ENCODE measurements around the gene CIB4.

Gene CIB4

DNA sequence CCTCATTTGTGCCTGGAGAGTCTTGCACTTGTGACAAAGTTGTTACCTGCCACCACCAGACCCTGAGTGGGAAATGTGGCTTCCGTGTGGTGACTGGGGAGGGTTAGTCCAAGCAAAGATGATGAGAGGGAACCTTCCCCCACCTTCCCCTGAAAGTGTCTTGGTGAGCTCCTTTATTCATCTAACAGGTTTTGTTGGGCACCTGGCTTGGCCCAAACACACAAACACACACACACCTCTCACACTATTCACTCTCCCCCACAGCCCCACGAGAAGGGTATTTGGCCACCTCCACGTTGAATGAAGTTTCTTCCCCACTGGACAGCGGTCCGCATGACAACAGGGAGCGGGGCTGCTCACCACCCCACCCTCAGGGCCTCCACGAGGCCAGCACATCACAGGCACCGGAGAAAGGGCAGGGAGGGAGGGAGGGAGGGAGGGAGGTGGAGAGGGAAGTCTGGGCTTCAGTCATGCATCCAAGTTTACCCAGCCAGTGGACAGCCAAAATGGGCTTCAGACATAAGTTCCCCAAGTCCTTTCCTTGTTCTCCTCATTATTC, 1.4 kb downstream of the CIB4 start:
- DNase-seq: no peak

DNA sequence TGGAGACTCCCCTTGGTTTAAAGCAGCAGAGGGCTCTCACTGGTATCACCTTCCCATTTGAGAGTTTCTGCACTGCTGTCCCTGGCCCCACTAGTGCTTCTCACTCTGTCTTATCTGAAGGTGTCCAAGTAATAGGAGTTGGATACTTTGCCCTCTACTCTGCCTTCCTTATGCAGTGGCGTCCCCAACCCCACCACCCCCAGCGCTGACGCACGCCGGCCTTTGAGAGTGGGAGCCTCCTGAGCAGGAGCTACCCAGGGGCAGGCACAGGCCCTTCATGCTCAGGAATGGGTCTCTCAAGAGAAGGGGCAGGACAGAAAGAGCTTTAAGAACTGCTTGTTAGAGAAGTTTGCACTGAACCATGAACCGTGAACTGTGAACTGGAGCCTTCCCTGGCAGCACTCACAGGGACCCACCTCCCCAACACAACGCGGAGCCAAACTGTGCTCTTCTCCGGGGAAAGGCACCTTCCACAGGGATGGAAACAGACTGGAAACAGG, 3.3 kb downstream of the CIB4 start:
- DNase-seq: no peak

DNA sequence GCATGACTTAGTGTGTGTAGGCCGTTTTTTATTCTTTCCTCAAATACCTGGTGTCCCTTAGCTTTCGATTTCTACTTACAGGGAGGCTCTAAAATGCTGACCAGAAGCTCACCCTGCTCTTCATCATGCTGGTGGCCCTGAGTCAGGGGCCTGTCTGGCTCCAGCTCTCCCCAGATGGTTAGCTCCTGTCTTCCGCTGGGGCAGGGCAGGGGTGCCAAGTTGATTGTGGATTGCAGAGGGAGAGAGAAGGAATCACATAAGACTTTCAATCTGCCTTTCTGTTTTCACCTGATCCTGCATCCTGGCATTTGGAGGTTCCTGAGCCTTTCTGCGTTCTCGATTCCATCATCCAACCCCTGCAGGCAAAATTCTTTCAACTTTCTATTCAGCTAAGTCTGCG, 4.2 kb downstream of the CIB4 start:
- DNase-seq: no peak

DNA sequence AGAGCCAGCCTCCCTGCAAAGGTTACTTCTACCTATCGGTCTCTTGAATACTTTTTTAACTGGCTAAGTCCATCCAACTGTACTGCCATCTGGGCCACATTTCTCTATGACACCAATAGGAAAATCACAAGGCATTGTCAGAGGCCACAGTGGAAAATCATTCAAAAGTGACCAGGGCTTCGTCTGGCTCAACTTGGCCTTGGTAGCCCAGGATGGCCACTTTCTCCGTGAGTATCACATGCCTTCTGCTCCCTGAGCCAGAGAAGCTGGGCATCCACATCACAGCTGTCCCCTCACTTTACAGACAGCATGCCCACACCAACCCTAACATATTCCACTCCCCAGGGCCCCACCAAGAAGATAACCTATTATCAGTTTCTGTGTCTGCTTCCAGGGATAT, 5.8 kb downstream of the CIB4 start:
- DNase-seq: no peak

DNA sequence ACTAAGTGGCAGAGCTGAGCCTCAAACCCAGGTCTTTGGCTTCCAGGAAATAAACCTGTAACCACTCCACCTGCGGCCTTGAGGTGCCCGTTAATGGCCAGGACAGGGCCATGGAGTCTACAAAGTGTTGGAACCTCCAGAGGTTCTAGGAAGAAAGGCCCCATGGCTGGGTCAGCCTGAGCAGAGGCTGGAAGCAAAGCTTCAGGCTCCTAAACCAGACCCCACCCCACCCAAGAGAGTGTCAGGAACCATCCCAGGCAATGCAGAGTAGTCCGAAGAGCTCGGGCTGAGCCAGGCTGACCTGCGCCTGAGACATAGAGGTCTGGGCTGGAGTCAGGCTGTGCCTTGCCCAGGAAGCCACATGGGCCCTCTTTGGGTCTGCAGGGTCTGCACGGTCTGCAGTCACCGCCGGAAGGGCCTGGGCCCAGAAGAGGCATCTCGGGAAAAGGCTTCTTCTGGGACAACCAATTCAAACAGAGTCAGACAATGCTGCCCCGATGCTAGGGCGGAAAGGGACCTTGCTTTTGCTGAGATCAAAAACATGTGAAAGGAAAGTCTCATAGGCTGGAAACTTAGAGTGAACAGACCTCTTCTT, 6.4 kb downstream of the CIB4 start:
- DNase-seq: no peak

DNA sequence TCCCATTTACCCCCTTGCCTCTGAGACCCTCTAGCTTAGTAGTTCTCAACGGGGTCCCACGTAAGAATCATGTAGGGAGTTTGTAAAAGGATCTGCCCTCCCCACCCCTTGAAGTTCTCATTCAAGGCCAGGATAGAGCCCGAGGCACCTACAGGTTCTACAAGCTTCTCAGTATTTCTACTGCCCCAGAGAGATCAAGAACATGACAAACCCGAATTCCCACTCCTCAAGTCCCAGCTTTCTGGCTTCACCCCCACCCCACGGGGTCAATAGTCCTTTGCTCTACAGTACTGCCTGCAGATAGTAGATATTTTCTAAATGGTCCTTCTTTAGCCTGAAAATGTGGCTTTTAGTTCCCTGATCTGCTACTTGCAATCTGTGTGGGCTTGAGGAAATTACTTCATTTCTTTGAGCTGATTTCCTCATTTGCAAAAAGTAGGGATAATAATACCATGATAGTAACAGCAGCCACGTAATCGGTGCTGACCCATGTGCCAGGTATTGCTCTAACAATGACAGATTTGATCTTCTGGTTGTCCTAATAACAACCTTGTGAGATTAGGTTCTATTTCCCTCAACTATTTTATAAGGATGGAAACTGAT, 7.1 kb downstream of the CIB4 start:
- no peak for DNase-seq

DNA sequence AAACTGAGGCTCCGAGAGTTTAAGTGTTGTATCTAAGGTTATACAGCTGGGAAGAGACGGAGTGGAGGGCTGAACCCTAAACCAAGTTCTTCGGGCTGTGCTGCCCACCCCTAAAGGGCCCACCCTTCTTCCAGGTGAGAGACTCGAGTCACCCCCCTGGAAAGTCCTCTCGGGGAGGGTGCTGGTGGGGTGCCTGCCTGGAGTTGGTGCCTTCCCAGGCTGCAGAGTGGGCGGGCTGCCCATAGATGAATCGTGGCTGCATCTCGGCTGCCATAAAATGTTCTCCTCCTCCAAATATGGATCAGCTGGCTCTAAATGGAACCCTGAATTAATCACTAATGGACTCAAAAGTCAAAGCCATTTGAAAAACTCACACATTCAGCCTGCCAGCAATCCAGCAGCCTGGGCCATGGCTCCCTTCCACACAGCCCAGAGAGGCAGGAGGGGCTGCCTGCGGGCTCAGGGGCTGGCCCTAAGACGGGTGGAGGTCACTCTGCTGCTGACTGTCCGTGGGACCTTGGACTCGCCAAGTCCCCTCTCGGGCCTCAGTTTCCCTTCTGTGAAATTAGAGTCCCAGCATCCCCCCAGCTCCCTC, 7.7 kb downstream of the CIB4 start:
- no peak for DNase-seq

DNA sequence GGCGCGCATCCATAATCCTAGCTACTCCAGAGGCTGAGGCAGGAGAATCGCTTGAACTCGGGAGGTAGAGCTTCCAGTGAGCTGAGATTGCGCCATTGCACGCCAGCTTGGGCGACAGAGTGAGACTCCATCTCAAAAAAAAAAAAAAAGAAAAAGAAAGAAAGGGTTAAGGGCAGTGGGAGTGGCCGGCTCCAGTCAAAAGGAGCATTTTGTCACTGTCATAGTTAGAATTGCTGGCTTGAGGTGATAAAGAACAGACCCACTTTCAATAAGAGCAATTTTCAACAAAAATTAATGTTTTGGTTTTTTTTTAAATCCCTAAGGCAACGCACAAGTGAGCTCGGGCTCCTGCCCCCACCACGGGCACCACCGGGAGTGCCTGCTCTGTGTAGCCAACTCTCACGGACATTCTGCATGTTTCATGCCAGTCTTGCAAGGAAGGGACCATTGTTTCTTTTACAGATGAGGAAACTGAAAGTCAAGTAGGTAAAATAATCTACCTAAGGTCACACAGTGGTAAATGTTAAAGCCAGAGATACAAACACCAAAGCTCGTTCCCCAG, 8.5 kb downstream of the CIB4 start:
- no peak for DNase-seq

DNA sequence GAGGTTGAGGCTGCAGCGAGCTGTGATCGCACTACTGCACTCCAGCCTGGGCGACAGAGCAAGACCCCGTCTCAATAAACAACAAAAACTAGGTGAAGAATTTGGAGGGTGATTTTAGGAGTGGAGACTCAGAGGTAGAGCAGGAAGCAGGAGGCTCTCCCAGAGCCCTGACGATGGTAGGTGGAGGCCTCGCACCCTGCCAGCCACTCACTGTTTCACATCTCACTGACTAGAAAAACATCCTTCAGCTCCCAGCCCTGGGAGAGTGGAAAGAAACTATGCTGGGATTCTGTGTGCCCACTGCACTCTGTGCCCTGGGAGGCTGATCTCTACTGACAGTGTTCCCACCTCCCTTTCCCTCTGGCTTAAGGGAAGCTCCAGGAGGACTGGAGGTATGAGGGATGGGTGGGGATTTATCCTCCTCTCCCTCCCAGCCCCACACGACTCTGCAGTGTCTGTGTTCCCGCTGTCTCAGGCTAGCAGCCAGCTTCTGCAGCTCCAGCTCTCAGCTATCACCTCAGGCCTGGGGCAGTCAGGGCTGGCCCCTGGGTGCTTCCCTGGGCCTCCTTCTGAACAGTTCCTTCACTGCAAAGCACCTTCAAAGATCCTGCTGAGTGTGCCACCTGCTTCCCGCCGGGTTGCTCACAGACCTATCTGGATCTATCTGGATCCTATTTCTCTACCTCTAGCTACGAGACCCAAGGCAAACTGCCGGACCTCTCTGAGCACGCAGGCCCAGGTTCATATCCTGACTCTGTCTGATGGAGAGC, 9.6 kb downstream of the CIB4 start:
- DNase-seq: no peak

DNA sequence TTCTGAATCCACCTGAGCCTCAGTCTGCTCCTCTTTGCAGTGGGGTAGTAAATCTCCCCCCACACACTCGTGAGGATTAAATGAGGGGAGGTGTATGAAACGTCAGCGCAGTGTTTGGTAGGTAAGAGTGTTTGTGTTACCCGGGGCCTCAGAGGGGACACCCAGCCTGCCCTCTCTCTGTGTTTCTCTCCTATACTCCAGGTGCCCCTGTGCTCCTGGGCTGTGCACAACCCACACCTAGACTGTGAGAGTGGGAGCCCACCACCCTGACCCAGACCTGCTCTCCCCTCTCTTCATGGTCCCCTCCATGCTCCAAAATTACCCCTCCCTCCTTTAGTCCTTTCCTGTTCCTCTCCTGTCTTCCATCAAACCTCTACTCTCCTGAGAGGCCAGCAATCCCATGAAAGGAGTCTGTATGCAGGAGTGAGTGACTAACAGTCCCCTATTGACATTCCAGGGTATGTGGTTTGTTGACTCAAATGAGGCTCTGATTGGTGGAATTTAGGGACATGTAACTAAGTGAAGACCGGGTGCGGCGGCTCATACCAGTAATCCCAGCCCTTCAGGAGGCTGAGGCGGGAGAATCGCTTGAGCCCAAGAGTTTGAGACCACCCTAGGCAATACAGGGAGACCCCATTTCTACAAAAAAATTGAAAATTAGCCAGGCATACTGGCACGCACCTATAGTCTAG, 10.4 kb downstream of the CIB4 start:
- DNase-seq: no peak

DNA sequence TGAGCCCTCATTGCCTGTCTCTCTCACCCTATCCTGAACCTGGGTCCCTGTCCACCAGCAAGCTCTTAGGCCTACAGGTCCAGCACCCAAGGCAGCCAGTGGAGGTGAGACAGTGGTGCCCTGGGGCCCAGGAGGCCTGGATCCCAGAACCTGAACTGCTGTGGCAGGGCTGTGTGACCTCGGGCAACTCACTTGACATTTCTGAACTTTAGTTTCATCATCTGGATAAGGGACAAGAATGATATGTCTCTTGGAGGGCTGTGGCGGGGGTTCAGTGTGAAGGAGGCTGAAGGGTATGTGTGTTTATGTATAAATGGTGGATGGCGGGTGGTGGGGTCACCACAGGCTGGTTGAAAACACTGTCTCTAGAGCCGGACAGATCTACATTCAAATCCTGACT, 10.9 kb downstream of the CIB4 start:
- DNase-seq: no peak

DNA sequence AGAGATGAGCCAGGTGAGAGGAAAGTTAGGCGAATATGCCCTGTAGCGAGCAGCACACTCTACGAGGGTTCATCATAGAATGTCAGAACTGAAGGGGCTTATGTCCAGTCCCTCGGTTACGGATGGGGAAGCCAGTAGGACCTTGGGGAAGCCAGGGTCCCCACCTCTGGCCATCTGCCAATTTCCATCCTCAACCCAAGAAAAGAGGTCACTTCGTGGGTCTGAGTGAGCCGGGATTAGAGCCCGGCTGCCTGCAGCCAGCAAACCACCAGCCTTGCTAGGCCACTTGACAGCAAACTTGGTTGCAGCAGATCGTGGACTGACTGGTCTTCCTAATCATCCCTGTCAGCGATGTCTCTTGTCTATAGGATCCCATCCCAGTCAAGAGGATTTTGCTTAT, 11.4 kb downstream of the CIB4 start:
- DNase-seq: no peak

DNA sequence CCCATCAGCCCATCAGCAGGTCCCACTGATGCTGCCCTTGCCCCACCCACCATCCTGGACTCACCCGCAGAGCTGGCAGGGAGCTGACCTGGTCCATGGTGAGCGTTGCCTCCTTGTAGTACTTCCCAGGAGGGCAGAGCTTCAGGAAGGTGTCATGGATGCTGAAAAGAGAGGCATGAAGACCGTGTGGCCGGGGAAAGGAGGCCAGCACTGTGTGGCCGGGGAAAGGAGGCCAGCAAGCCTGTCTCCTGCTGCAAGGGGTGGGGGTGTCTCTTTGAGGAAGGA, 11.9 kb downstream of the CIB4 start:
- DNase-seq: no peak

DNA sequence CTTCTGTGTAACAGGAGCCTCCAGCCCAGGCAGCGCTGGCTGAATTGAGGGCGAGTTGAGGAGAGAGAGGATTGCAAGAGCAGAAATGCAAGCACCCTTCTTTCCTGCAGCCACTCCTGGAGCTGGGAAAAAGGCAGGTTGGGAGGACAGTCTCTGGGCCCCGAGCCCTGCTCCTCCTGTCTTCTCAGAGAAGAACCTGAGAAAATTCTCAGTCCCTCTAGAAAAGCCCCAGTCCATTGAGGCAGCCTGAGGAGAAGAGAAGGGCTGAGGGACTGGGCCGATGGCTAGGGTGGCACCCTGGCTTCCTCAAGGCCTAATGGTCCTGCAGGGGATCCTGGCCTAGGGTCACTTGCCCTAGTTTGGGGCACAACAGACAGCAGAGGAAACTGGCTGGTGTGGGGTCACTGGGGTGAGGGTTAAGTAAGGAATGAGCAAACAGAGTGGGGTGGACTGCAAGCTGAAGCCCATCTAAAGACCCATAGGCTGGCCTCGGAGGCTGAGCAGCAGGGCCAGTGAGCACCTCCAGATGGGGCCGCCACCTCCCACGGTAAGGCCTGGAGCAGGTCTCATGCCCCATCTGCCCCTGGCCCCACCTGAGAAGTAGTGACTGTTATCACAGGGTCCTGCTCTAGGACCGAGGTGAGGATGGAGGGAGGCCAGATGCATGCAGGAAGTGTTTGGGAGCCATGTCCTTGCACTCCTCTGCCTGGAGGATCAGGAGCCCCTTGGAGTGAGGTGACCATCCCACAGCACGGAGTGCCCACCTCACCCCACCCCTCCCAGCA, 12.4 kb downstream of the CIB4 start:
- no peak for DNase-seq

DNA sequence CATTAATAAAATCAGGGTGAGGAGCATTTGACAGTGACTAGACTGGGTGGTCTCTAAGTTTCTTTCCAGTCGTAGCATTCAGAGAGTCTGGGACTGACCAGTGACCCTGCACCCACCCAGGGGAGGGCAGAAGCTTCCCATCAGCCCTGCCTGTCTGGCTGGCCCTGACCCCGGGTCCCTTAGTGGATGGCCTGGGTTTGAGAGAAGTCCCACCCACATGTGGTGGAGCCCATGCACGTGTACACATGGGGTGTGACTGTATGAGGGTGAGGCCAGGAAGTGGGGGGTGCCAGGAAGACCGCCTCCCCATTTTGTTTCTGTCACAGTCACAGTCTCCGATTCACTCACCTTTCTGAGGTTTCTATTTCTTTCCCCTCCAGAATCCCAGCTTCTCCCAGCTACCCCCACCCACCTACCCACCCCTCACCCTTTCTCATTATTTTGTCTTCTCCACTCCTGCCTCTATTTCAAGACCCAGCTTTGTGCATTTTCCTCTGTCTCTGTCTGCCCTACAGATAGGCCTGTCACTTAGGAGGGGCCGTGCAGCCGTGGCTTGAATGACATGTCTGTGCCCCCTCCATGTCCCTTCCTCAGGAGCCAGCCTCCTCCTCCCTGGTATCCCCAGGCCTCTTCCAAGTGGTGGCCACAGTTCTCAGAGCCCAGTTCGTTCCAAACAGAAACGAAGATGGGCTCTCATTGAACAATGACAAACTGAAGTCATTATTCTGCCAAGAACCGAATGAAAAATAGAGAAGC, 13.6 kb downstream of the CIB4 start:
- no peak for DNase-seq

DNA sequence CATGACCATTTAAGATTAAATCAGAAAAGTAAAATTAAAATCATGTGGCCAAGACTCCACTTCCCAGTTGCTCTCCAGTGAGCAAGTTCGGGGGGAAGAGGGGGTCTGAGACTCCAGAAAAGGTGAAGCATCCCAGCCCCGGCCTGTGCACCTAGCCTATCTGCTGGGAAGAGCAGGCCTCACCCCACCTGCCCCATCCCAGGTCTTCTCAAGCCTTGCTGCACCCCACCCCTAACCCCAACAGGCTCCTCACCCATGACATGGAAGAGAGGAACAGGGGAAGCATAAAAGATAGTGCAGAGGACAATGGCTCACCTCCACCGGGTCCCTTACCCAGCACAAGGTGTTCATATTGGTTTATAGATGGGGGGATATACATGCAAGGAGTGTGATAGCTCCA, 14.6 kb downstream of the CIB4 start:
- no peak for DNase-seq

DNA sequence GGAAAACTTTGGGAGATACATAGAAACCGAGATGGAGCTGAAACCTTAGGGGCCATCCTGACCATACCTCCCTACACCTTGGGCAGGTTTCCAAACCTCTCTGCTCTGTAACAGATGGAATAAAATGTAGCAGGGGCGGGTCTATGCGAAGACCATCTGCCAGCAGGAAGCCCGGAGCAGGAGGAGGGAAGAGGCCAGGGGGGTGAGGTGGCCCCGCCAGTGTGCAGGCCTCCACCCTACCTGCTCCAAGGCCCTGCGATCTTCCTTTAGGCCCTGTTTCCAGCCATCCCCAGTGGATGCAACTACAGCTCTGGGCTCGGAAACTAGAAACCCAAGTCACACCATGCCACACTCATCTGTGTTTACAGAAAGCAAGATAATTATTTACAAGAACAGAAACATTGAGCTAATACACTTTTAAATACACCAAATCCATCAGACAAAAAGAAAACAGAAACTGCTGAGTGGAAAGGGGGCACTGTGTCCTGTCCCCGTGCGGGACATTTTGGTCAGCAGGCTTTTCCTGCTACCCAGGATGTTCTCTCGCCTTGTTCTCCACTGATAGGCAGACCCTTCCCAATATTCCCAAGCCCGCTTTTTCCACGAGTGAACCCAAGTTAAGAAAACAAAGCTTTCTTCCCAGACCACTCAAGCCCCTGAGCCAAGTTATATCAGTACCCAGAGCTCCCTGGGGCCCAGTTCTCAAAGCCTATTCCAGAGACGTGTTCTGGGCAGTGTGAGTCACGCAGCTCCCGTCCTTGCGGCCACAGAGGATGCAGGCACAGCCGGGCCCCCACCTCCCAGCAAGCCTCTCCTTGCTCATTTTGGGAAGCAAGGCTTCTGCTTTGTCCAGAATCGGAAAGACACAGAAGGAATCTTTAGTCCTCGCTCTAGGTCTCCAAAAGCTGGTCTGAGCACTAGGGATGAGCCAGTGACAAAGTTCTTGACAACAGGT, 17.3 kb downstream of the CIB4 start:
- DNase-seq: no peak

DNA sequence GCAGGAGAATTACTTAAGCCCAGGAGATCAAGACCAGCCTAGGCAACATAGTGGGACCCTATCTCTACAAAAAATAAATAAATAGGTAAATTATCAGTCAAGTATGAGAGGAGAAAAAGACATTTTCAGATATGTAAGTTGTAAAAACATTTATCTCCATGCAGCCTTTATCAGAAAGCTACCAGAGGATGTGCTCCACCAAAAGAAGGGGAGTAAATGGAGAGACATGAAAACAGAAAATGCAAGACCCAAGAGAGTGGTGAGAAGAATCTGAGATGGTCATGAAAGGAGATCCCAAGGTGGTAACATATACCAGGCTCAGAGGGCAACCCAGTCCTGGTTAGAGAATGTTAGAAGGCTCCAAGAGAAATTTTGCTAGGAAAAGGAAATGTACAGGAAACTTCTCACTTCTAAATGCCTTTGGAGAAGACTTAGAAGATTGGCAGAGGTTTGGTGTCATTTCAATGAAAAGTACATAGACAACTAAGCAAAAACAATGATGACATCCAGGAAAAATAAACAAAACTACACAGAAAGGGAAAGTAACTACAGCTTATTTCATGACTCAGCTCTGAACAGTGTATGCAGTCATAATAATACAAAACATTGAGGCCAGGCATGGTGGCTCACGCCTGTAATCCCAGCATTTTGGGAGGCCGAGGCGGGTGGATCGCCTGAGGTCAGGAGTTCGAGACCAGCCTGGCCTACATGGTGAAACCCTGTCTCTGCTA, 19.5 kb downstream of the CIB4 start:
- no peak for DNase-seq

DNA sequence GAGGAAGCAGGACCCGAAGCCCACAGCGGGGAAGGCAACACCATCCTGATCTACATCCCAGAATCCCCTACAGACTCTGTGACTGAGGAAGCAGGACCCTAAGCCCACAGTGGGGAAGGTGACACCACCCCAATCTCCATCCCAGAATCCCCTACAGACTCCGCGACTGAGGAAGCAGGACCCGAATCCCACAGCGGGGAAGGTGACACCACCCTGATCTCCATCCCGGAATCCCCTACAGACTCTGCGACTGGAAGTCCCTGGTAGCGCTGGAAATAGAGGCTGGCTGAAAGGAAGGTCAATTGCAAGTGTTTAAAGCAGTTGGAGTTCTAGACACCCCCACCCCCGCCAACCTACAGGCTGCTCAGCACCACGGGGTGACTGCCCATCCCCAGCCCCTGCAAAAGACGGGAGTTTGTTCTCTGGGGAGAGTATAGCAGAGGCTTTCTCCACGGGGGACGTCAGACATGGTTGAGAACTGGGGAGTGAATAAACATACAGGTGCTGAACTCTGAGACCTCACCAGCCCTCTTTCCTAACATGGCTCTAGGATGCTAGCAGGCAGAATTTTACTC, 21.0 kb downstream of the CIB4 start:
- DNase-seq: no peak
